GM19463 (cell line): ENCODE data around the gene TNFRSF1A.
"Not testable (repeated sequence)": the region's sequence is repeated elsewhere in the genome, so short reads cannot be mapped to it uniquely, and the experiment has no call there.

Experiments
- ATAC-seq: cut with Tn5 transposase; IDR thresholded peaks from one replicate; pipeline ENCODE4 v1.9.1; 2021; ENCODE audit warnings: mild to moderate bottlenecking, moderate library complexity; ENCODE audit not compliant: unreplicated experiment

TNFRSF1A gene

GRCh38 chr12:6307529-6307928 is 34.3 kb downstream of the TNFRSF1A start:
- ATAC-seq, result no peak

GRCh38 chr12:6306599-6307220 is 35.2 kb downstream of the TNFRSF1A start:
- ATAC-seq, result no peak

GRCh38 chr12:6306151-6306550 is 35.7 kb downstream of the TNFRSF1A start:
- ATAC-seq, result no peak

GRCh38 chr12:6303071-6303470 is 38.8 kb downstream of the TNFRSF1A start:
- ATAC-seq, result no peak

- no peak for ATAC-seq
Observed at GRCh38 chr12:6302621-6303020, 39.3 kb downstream of the TNFRSF1A start.

- no peak for ATAC-seq
Observed at GRCh38 chr12:6301721-6302120, 40.2 kb downstream of the TNFRSF1A start.

GRCh38 chr12:6297170-6297569 is 44.7 kb downstream of the TNFRSF1A start:
- no peak for ATAC-seq

- no peak for ATAC-seq
Observed at GRCh38 chr12:6295094-6295811, 46.6 kb downstream of the TNFRSF1A start.

GRCh38 chr12:6294156-6295093 is 47.5 kb downstream of the TNFRSF1A start:
- no peak for ATAC-seq

GRCh38 chr12:6292606-6293005 is 49.3 kb downstream of the TNFRSF1A start:
- ATAC-seq, result no peak

- not testable (repeated sequence) for ATAC-seq
Observed at GRCh38 chr12:6289906-6290305, 52.0 kb downstream of the TNFRSF1A start.

- not testable (repeated sequence) for ATAC-seq
Observed at GRCh38 chr12:6289081-6289480, 52.8 kb downstream of the TNFRSF1A start.

GRCh38 chr12:6288235-6288634 is 53.6 kb downstream of the TNFRSF1A start:
- ATAC-seq, result no peak

- no peak for ATAC-seq
Observed at GRCh38 chr12:6285532-6286306, 56.2 kb downstream of the TNFRSF1A start.

- ATAC-seq, result no peak
Observed at GRCh38 chr12:6285063-6285477, 56.8 kb downstream of the TNFRSF1A start.

- no peak for ATAC-seq
Observed at GRCh38 chr12:6284273-6284672, 57.6 kb downstream of the TNFRSF1A start.

GRCh38 chr12:6282453-6282840 is 59.4 kb downstream of the TNFRSF1A start:
- no peak for ATAC-seq

- no peak for ATAC-seq
Observed at GRCh38 chr12:6281081-6281809, 60.6 kb downstream of the TNFRSF1A start.

GRCh38 chr12:6280672-6281071 is 61.2 kb downstream of the TNFRSF1A start:
- ATAC-seq, result no peak

GRCh38 chr12:6280053-6280469 is 61.8 kb downstream of the TNFRSF1A start:
- ATAC-seq, result no peak
